Measurements from ENCODE around the gene AIG1. TPM values are rescaled to one million over a fixed set of nuclear protein-coding genes. Genes with fewer than 3 reads are reported as not detected.

The AIG1 gene
- polyA plus RNA-seq, 1 donor from 2014 or later = 23.2 TPM

- Histone ChIP-seq H4K20me1 (ENCODE audit: insufficient read depth) (no peaks in the 10 kb centered on the region), H3K79me2 (replicated peaks; ENCODE audit: insufficient read depth, low read length) (no peaks in the 10 kb centered on the region), H3K4me3 (ENCODE audit: low read length) (no peak overlapping the region), H3K27me3 (ENCODE audit: insufficient read depth, low read depth, low read length) (no peaks in the 10 kb centered on the region), H3K9ac (ENCODE audit: low read length) (no peak overlapping the region), H3F3A (ENCODE audit: insufficient read depth, low read length, poor library complexity, severe bottlenecking) (no peaks in the 10 kb centered on the region), H3K9me2 (ENCODE audit: insufficient read depth, low read length) (no peaks in the 10 kb centered on the region), H3K27ac (ENCODE audit: low read length) (no peak overlapping the region), H2AFZ (ENCODE audit: low read depth, low read length) (no peak overlapping the region), H3K4me2 (ENCODE audit: low read length) (no peak overlapping the region), H3K9me3 (ENCODE audit: low read length) (no peaks in the 10 kb centered on the region), H3K36me3 (ENCODE audit: insufficient read depth, low read length) (no peaks in the 10 kb centered on the region)
- TF ChIP-seq EZH2 (IDR thresholded peaks at IDR 0.05; ENCODE audit: borderline replicate concordance, insufficient read depth, low read length, poor library complexity, severe bottlenecking) (no peak), CTCF (IDR thresholded peaks at IDR 0.05; ENCODE audit: poor library complexity, severe bottlenecking) (no peak), TAF1 (IDR thresholded peaks at IDR 0.05; ENCODE audit: low read depth) (no peak), POLR2AphosphoS5 (IDR thresholded peaks at IDR 0.05) (no peak), RAD21 (conservative IDR thresholded peaks at IDR 0.05) (no peak), SMC3 (conservative IDR thresholded peaks at IDR 0.05; ENCODE audit: poor library complexity) (no peak)
Measured at GRCh38 chr6:143204045-143204444, 143.4 kb downstream of the AIG1 start.

- no peaks in the 10 kb centered on the region for H3K27me3 ChIP-seq (ENCODE audit: insufficient read depth, low read depth, low read length)
- TF ChIP-seq TAF1 (IDR thresholded peaks at IDR 0.05; ENCODE audit: low read depth) (no peak), RAD21 (conservative IDR thresholded peaks at IDR 0.05) (no peak), MXI1 (conservative IDR thresholded peaks at IDR 0.05; ENCODE audit: poor library complexity, severe bottlenecking) (no peak)
- H3K9ac ChIP-seq (ENCODE audit: low read length) = no peak overlapping the region
- no peak overlapping the region for H3K27ac ChIP-seq (ENCODE audit: low read length)
- H3K36me3 ChIP-seq (ENCODE audit: insufficient read depth, low read length) = no peaks in the 10 kb centered on the region
- H3K9me2 ChIP-seq (ENCODE audit: insufficient read depth, low read length) = no peaks in the 10 kb centered on the region
- H3F3A ChIP-seq (ENCODE audit: insufficient read depth, low read length, poor library complexity, severe bottlenecking) = no peaks in the 10 kb centered on the region
- H3K79me2 ChIP-seq (replicated peaks; ENCODE audit: insufficient read depth, low read length) = no peaks in the 10 kb centered on the region
- H4K20me1 ChIP-seq (ENCODE audit: insufficient read depth) = no peaks in the 10 kb centered on the region
- H3K4me3 ChIP-seq (ENCODE audit: low read length) = no peak overlapping the region
- H2AFZ ChIP-seq (ENCODE audit: low read depth, low read length) = no peak overlapping the region
- H3K4me2 ChIP-seq (ENCODE audit: low read length) = no peak overlapping the region
- H3K9me3 ChIP-seq (ENCODE audit: low read length) = no peaks in the 10 kb centered on the region
Measured at GRCh38 chr6:143205131-143205535, 144.4 kb downstream of the AIG1 start.

- Histone ChIP-seq H3K9ac (ENCODE audit: low read length) (no peak overlapping the region), H3K27ac (ENCODE audit: low read length) (no peak overlapping the region), H3F3A (ENCODE audit: insufficient read depth, low read length, poor library complexity, severe bottlenecking) (no peaks in the 10 kb centered on the region), H3K9me3 (ENCODE audit: low read length) (no peaks in the 10 kb centered on the region), H3K4me3 (ENCODE audit: low read length) (no peak overlapping the region), H3K9me2 (ENCODE audit: insufficient read depth, low read length) (no peaks in the 10 kb centered on the region), H4K20me1 (ENCODE audit: insufficient read depth) (no peaks in the 10 kb centered on the region), H2AFZ (ENCODE audit: low read depth, low read length) (no peak overlapping the region), H3K79me2 (replicated peaks; ENCODE audit: insufficient read depth, low read length) (no peaks in the 10 kb centered on the region), H3K27me3 (ENCODE audit: insufficient read depth, low read depth, low read length) (no peaks in the 10 kb centered on the region), H3K4me2 (ENCODE audit: low read length) (no peak overlapping the region), H3K36me3 (ENCODE audit: insufficient read depth, low read length) (no peaks in the 10 kb centered on the region)
- TF ChIP-seq POLR2AphosphoS5 (IDR thresholded peaks at IDR 0.05) (no peak), CTCF (IDR thresholded peaks at IDR 0.05; ENCODE audit: poor library complexity, severe bottlenecking) (no peak), REST (IDR thresholded peaks at IDR 0.05; ENCODE audit: borderline replicate concordance) (no peak), EP300 (conservative IDR thresholded peaks at IDR 0.05; ENCODE audit: poor library complexity, severe bottlenecking) (no peak), MXI1 (conservative IDR thresholded peaks at IDR 0.05; ENCODE audit: poor library complexity, severe bottlenecking) (no peak), TAF1 (IDR thresholded peaks at IDR 0.05; ENCODE audit: low read depth) (no peak), RAD21 (conservative IDR thresholded peaks at IDR 0.05) (no peak), SMC3 (conservative IDR thresholded peaks at IDR 0.05; ENCODE audit: poor library complexity) (no peak), EZH2 (IDR thresholded peaks at IDR 0.05; ENCODE audit: borderline replicate concordance, insufficient read depth, low read length, poor library complexity, severe bottlenecking) (no peak)
Measured at GRCh38 chr6:143205585-143205984, 144.9 kb downstream of the AIG1 start.
